HG03280 (cell line): ENCODE data around the gene TBC1D21.
A peak's percentile ranks its signal among the peaks of the same experiment; 100 is the strongest.

Experiments
- ATAC-seq: cut with Tn5 transposase; IDR thresholded peaks from one replicate; pipeline ENCODE4 v1.9.1; 2021; ENCODE audit warnings: mild to moderate bottlenecking, moderate library complexity; ENCODE audit not compliant: unreplicated experiment

Gene TBC1D21

GRCh38 chr15:73907035-73907408 lies 33.7 kb downstream of the TBC1D21 start:
- ATAC-seq: no peak

- ATAC-seq: peak; percentile 66
Observed at GRCh38 chr15:73908030-73908821, 34.9 kb downstream of the TBC1D21 start.

- no peak for ATAC-seq
Observed at GRCh38 chr15:73908822-73909122, 35.4 kb downstream of the TBC1D21 start.

GRCh38 chr15:73909651-73910050 lies 36.3 kb downstream of the TBC1D21 start:
- no peak for ATAC-seq

GRCh38 chr15:73910522-73911303 lies 37.3 kb downstream of the TBC1D21 start:
- no peak for ATAC-seq

- ATAC-seq: no peak
Observed at GRCh38 chr15:73912030-73912596, 38.7 kb downstream of the TBC1D21 start.

GRCh38 chr15:73914145-73914544 lies 40.8 kb downstream of the TBC1D21 start:
- no peak for ATAC-seq

- ATAC-seq: no peak
Observed at GRCh38 chr15:73915082-73915481, 41.7 kb downstream of the TBC1D21 start.

- ATAC-seq: no peak
Observed at GRCh38 chr15:73918784-73919183, 45.4 kb downstream of the TBC1D21 start.

GRCh38 chr15:73919706-73920105 lies 46.3 kb downstream of the TBC1D21 start:
- ATAC-seq: no peak

GRCh38 chr15:73921254-73921925 lies 48.0 kb downstream of the TBC1D21 start:
- no peak for ATAC-seq

GRCh38 chr15:73922186-73923151 lies 49.1 kb downstream of the TBC1D21 start:
- no peak for ATAC-seq

GRCh38 chr15:73923156-73923487 lies 49.8 kb downstream of the TBC1D21 start:
- ATAC-seq: no peak

GRCh38 chr15:73923488-73924164 lies 50.3 kb downstream of the TBC1D21 start:
- no peak for ATAC-seq

GRCh38 chr15:73924171-73924921 lies 51.0 kb downstream of the TBC1D21 start:
- no peak for ATAC-seq

- ATAC-seq: no peak
Observed at GRCh38 chr15:73925848-73926218, 52.5 kb downstream of the TBC1D21 start.

- no peak for ATAC-seq
Observed at GRCh38 chr15:73926219-73927002, 53.0 kb downstream of the TBC1D21 start, which contains the start of gene LOXL1. LOXL1 (plus strand) TSS chr15:73926462; CDS start chr15:73926784, 322 bp downstream.

- ATAC-seq: no peak
Observed at GRCh38 chr15:73927003-73927475, 53.7 kb downstream of the TBC1D21 start.
